Measurements from ENCODE around the gene HAGHL. TPM values are rescaled to one million over a fixed set of nuclear protein-coding genes. Genes with fewer than 3 reads are reported as not detected.

The HAGHL gene
- total and polyA plus RNA-seq, 2 donors from 2014 or later, result 7.5 to 18.0 TPM

DNA sequence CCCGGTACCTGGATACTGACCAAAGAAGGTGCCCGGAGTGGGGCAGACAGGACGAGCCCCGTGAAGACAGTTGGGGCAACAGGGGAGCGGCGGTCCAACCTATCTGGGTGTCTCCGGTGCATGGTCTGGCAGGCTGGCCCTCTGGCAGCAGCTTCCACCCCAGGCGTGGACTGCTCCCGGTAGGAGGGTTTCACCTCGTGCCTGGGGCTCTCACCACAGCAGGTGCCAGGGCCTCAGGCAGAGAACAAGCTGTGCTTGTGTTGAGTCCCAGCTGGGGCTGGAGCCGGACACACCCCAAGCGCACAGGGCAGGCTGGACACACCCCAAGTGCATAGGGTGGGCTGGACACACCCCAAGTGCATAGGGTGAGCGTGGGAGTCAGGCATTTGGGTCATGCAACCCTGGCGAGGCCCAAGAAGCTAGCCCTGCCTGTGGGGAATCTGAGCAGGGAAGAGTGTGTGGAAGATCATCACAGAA is 19.8 kb upstream of the HAGHL start:
- Histone ChIP-seq H3K9ac (ENCODE audit: low read length in 3 of 3) (no peak overlapping the region), H3K36me3 (ENCODE audit: control insufficient read depth in 2 of 3, insufficient read depth in 3 of 3, low read length in 3 of 3) (no peaks in the 10 kb centered on the region), H3K27me3 (ENCODE audit: control insufficient read depth, insufficient read depth, low read length) (peaks cover 25% of the 10 kb centered on the region), H3K9me3 (ENCODE audit: control insufficient read depth in 2 of 3, insufficient read depth in 1 of 3, low read length in 3 of 3) (no peaks in the 10 kb centered on the region), H3K4me3 (ENCODE audit: low read length in 3 of 3) (no peak overlapping the region), H3K4me1 (ENCODE audit: control insufficient read depth in 2 of 3, insufficient read depth in 2 of 3, low read depth in 1 of 3, low read length in 3 of 3) (peaks cover 0 to 2% (median 0%) of the 10 kb centered on the region in 3 donors), H3K27ac (ENCODE audit: low read depth in 2 of 2, low read length in 2 of 2) (no peak overlapping the region)
- no peak for FAIRE-seq
- intact Hi-C loops (cut with DNase I), result no loop called here
- TF ChIP-seq, protein P1, sequence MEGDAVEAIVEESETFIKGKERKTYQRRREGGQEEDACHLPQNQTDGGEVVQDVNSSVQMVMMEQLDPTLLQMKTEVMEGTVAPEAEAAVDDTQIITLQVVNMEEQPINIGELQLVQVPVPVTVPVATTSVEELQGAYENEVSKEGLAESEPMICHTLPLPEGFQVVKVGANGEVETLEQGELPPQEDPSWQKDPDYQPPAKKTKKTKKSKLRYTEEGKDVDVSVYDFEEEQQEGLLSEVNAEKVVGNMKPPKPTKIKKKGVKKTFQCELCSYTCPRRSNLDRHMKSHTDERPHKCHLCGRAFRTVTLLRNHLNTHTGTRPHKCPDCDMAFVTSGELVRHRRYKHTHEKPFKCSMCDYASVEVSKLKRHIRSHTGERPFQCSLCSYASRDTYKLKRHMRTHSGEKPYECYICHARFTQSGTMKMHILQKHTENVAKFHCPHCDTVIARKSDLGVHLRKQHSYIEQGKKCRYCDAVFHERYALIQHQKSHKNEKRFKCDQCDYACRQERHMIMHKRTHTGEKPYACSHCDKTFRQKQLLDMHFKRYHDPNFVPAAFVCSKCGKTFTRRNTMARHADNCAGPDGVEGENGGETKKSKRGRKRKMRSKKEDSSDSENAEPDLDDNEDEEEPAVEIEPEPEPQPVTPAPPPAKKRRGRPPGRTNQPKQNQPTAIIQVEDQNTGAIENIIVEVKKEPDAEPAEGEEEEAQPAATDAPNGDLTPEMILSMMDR (IDR thresholded peaks at IDR 0.05; ENCODE audit: borderline replicate concordance, extremely low read depth, insufficient read depth), result no peak
- DNase-seq, result no peak

- Histone ChIP-seq H3K9me3 (ENCODE audit: control insufficient read depth in 2 of 3, insufficient read depth in 1 of 3, low read length in 3 of 3) (no peaks in the 10 kb centered on the region), H3K4me3 (ENCODE audit: low read length in 3 of 3) (no peak overlapping the region), H3K9ac (ENCODE audit: low read length in 3 of 3) (no peak overlapping the region), H3K36me3 (ENCODE audit: control insufficient read depth in 2 of 3, insufficient read depth in 3 of 3, low read length in 3 of 3) (no peaks in the 10 kb centered on the region), H3K4me1 (ENCODE audit: control insufficient read depth in 2 of 3, insufficient read depth in 2 of 3, low read depth in 1 of 3, low read length in 3 of 3) (peaks cover 0 to 2% (median 0%) of the 10 kb centered on the region in 3 donors), H3K27me3 (ENCODE audit: control insufficient read depth, insufficient read depth, low read length) (peaks cover 16% of the 10 kb centered on the region), H3K27ac (ENCODE audit: low read depth in 2 of 2, low read length in 2 of 2) (no peak overlapping the region)
- intact Hi-C loops (cut with DNase I), result no loop called here
- TF ChIP-seq, protein P1 (IDR thresholded peaks at IDR 0.05; ENCODE audit: borderline replicate concordance, extremely low read depth, insufficient read depth), result no peak
- FAIRE-seq (no peak), DNase-seq (no peak)
These were observed 18.9 kb upstream of the HAGHL start for GRCh38 chr16:708019-708418.

DNA sequence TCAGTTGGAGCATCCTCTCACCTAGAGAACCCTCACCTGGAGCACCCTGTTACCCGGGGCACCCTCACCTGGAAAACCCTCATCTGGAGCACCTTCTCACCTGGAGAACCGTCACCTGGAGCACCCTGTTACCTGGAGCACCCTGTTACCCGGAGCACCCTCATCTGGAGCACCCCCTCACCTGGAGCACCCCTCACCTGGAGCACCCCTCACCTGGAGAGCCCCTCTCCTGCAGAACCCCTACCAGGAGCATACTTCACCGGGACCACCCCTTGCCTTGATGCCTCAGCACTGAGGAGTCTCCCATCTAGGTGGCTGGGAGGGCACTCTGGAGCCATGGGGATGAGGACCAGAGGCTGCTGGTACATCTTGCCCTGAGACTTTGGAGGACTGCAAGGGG is 17.9 kb upstream of the HAGHL start:
- Histone ChIP-seq H3K27me3 (ENCODE audit: control insufficient read depth, insufficient read depth, low read length) (peaks cover 12% of the 10 kb centered on the region), H3K36me3 (ENCODE audit: control insufficient read depth in 2 of 3, insufficient read depth in 3 of 3, low read length in 3 of 3) (no peaks in the 10 kb centered on the region), H3K9ac (ENCODE audit: low read length in 3 of 3) (no peak overlapping the region), H3K27ac (ENCODE audit: low read depth in 2 of 2, low read length in 2 of 2) (no peak overlapping the region), H3K4me1 (ENCODE audit: control insufficient read depth in 2 of 3, insufficient read depth in 2 of 3, low read depth in 1 of 3, low read length in 3 of 3) (peaks cover 0 to 2% (median 0%) of the 10 kb centered on the region in 3 donors), H3K9me3 (ENCODE audit: control insufficient read depth in 2 of 3, insufficient read depth in 1 of 3, low read length in 3 of 3) (no peaks in the 10 kb centered on the region), H3K4me3 (ENCODE audit: low read length in 3 of 3) (no peak overlapping the region)
- intact Hi-C loops (cut with DNase I), result no loop called here
- FAIRE-seq (no peak), DNase-seq (no peak)
- TF ChIP-seq, protein P1 (IDR thresholded peaks at IDR 0.05; ENCODE audit: borderline replicate concordance, extremely low read depth, insufficient read depth), result no peak
